ENCODE results near the gene CFAP161.

Gene CFAP161

DNA sequence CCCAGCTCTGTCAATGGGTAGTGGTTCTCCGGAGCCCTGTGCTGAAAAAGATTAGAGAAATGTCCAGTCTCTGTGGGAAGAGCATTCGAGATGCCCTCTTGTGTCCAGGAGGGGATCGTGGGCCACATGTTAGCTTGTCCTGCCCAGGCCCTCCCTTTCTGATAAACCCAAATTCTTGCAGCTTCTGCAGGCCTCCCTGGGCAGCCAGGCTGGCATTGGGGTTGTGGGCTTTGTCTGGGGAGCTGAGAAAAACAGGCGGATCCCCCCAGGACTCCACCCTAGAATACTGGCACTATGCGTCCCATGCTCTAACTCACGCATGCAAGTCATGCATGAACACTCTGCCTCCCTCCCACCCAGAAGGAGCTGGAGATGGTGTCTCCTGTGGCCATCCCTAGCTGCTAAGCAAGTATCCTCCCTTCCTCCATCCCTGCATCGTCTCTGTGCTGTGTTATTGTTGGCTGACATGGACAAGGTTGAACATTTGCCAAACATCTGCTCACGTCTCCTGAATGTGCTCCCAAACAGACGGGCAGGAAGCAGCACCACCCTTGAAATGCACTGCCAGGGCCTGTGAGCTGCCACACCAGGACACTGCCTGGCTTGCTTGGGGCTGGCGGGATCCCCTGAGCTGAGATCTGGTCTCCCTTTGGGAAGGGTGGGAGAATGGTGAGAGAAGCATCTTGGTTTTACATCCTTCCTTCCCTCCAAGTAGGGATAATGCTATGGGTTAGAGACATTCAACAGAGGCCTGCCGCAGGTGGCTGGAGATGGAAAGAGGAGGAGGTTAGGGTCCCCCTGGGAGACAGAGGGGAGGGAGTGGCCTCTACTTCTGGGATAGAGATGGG, 26.5 kb downstream of the CFAP161 start:
- DNase-seq: no peak

DNA sequence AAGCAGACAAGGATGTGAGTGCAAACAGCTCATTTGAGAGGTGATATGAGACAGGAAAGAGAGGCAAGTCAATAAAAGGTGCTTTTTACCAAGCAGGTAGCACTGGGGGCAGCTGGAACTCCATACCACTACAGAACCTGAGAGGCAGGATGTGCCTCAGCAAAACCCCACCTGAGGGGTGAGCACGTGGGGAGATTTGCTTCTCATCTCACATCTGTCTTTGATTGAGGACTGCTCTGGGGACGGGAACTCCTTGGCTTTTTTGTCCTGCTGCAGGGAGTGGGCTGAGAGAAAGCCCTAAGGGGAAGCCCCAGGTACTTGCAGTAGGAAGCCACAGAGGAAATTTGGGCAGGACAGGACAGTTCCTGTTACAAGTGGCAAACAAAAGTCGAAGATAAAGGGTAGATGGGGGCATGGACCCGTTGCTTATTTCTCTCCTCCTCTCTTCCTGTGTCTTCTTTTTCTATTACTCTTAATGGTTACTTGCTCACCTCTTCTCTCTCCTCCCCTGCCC, 27.1 kb downstream of the CFAP161 start:
- DNase-seq: no peak

- DNase-seq: no peak
Measured at GRCh38 chr15:81161851-81162250, 27.8 kb downstream of the CFAP161 start.

DNA sequence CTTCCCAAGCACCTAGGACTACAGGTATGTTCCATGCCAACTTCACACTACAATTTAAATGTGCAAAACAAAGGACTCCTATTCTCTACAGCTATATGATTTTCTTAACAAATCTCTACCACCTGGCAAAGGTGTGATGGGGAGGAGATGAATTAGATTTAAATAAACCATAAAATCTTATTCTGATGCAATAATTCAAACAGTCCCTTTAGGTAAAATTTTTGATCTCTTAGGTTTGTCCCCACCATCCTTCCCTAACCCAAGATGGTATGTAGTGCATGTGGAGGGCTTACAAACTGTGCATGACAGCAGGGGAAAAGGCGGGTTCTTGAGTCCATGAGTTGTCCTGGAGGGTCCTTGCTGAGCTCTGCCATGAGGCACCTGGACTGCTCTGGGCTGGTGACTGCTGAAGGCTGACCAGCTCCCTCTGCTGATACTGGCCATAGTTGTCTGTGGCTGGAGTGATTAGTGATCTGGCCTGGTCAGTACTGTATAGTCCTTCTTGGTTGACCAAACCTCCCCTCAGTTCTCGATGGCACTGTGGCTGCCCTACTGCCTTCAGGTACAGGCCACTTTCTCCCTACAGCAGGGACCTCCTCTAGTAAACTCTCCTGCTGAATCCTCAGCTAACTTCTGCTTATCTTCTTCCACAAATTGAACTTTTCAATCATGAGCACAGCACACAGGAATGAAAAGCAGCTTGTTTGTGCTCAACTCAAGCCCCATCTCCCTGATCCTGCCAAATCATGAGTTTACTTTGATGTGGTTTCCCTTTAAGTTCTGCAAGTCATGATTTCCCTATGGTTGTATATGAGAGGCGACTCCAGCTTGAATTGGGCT, 30.1 kb downstream of the CFAP161 start:
- DNase-seq: no peak

DNA sequence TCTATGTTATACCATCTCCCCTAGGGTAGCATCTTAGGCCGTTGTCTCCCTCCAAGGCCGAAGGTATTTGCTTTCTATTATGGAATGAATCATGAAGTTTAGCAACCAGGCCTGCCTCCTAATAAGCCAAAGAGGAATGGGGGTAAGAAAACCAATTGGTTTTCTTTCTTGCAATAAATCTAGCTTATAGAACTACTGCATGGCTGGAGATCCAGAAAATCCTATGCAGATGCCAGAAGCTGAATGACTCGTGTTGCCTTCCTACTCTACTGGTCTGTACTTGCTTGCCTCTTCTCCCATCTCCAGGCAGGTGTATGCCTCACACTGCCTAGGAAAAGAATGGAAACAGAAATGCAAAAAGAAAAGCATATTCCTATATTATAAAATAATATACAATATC, 31.5 kb downstream of the CFAP161 start:
- DNase-seq: no peak

DNA sequence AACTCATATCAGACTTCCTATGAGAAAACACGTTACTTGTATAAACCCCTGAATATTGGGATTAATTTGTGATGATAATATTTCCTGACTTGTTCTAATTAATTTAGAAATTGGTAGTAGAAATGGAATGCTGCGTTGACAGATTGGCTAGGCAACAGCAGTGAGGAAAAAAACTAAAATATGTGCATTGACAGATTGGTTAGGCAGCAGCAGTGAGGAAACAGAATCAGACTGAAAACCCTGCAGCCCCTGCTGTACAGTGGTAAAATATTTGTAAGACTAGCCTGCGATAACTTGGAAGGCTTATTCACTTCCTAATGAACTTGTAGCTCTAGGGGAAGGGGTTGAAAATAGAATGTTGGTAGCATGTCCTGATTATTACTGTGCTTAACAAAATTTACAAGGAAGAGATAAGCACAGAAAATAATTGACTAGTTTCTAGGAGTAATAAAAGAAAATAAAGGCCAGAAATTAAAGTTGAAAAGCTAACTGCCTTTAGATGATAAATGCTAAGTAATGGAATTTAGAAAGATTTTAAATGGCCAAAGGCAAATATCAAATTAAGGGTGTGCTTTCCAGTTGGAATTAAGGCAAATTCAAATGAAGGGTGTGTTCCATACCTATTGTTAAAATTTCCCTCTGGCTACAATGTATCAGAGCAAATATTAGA, 32.7 kb downstream of the CFAP161 start:
- no peak for DNase-seq

DNA sequence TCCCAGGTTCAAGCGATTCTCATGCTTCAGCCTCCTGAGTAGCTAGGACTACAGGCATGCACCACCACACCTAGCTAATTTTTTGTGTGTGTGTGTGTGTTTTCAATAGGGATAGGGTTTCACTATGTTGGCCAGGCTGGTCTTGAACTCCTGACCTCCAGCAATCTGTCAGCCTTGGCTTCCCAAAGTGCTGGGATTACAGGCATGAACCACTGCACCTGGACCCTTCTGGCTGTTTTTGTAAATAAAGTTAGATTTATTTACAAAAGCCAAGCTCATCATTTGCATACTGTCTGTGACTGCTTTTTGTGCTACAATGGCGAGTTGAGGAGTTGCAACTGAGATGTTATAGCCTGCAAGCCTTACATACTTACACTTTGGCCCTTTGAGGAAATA, 34.1 kb downstream of the CFAP161 start:
- no peak for DNase-seq

- no peak for DNase-seq
Measured at GRCh38 chr15:81168644-81169043, 34.6 kb downstream of the CFAP161 start.

GRCh38 chr15:81170511-81170910, 36.4 kb downstream of the CFAP161 start:
- DNase-seq: no peak

DNA sequence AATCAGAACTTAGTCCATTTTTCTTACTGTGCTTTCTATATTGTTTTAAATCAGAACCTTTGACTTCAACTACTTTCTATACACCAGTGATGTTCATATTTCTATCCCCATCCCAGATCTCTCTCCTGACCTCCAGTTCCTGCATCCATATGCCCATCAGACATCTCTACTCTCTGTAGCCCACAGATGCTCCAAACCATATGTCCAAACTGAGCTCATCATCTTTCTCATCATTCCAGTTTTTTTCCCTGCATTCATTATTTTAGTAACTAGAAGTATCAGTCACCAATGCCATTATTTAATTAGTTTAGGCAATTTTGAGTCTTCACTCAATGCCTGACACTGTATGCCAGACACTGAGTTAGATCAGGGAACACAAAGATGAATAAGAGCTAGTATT, 37.2 kb downstream of the CFAP161 start:
- DNase-seq: no peak

DNA sequence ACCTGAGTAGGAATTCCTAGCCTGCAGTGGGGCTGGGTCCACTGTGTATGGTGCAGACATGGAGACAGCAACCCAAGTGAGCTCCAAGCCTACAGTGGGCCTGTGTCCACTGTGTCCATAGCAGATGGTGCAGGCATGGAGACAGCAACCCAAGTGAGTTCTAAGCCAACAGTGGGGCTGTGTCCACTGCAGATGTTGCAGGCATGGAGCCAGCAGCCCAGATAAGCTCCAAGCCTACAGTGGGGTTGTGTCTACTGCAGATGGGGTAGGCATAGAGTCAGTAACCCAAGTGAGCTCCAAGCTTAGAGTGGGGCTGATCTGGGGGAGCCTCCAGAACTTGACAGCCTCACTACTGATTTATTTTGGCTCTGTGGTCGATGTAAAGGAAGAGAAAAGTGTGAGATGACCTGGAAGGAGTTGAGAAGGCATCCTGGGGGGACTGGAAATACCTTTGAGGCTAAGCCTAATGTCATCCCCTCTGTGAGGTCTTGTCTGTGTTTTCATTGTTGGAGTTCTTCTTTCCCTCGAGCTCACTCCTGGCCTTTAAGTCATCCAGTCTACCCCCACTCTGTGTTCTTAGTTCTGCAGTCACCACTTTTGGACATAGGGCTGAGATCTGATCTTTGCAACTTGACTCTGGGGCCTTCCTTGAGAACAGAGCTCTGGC, 40.2 kb downstream of the CFAP161 start:
- DNase-seq: no peak

DNA sequence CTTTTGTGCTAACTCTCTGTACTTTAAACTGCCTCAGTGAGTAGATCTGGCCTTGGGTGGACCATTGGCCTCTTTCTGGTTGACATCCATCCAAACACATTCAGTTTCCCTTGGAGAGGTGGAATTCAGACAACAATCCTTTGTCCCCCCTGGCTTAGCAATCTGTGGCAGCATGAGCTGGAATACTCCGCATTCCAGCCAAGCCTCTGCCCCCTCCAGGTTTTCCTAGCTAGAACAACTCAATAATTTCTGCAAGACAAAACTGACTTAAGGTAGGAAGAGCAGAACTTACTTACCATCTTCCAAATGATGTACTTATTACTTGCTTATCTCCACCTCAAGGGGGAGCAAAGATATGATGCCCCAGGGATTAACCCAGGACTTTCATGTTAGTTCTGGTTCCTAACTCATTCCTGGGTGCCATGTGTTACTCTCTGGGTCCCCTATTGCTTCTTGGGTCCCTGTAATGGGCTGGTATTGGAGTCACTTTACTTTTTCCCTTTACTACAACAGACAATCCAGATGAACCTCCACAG, 40.8 kb downstream of the CFAP161 start:
- DNase-seq: no peak

GRCh38 chr15:81175496-81175895, 41.4 kb downstream of the CFAP161 start:
- no peak for DNase-seq

- DNase-seq: no peak
Measured at GRCh38 chr15:81176291-81176893, 42.3 kb downstream of the CFAP161 start.

- no peak for DNase-seq
Measured at GRCh38 chr15:81178365-81178764, 44.3 kb downstream of the CFAP161 start.

DNA sequence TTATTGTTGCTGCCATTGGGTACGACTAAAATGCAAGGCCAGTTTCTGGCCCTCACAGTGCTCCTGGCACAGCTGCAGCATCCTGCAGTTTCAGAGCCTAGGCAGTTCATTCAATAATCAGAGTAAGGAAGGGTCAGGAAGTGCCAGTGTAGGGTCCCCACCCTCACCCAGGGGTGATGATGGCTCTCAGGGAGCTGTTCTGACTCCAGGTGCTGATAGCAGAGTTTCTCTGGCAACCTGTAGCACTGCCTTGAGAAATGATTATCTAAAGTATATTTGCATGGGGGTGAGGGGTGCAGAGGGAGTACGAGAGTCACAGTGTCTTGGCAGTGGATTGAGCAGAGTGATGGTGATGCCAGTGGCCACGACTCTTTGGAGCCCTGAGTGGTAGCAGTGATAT, 47.1 kb downstream of the CFAP161 start:
- no peak for DNase-seq

DNA sequence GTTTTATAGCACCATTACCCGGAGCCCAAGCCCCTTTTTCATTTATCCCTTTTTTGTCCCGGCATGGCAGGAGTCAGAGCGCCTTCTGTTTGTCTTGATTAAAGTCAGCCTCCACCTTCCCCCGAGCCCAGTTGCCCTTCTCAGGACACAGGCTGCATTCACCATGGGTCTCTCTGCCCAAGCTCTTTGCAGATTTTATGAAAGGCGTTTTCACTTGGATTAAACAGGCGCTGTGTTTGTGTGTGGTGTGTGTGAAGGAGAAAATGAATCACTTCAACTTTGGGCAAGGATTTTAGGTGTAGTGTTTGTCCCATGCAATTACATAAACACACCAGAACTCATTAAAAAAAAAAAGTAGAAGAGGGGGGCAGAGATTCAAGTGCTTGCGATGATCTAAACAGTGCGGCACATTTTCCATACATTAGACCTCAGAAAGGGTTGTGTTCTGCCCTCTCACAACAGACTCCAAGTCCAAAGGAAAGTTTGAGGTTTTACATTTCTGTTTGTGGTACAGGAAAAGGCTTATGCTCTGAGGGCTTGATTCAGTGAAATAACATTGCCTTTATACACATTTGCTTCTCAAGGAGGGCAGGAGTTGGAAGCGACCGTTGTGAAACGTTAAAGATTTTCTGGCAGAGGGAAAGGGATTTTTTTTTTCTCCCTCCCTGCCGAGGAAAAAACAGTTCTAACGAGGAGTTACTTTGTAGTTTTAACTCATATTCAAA, 48.1 kb downstream of the CFAP161 start:
- DNase-seq: no peak

DNA sequence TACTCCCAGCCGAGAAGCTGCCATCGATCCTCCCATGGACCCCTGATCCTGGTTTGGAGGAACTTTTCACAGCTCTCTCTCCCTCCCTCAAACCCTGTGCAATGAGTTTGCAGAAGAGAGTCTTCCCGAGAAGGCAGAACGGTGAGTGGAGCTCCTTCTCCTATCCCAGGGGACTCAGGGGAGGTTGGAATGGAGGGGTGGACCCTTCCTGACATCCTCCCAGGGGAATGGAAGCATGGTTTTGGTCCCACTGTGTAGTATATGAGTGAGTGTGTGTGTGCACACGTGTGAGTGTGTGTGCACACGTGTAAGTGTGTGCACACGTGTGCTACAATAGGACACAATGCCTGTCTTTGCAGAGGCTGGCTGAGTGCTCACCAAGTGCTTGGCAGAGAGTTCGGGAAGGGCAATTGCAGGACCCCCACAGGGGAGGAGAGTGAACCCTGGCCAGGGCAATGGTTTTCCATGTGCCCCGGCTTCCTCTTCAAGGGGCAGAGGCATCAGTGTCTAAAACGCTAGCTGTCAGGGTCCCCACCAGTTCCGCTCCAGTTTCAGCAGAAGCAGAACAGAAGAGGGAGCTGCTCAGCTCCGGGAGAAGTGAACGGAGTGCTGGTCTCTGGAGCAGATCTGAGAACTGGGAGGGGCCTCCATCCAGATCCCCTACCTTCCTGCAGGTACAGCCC, 48.8 kb downstream of the CFAP161 start:
- no peak for DNase-seq

GRCh38 chr15:81183439-81183775, 49.3 kb downstream of the CFAP161 start:
- no peak for DNase-seq

- DNase-seq: no peak
Measured at GRCh38 chr15:81184188-81184587, 50.1 kb downstream of the CFAP161 start.
